DMS79 (cell line): ENCODE measurements around the gene ZNF672.
"Not testable (repeated sequence)": the region's sequence is repeated elsewhere in the genome, so short reads cannot be mapped to it uniquely, and the experiment has no call there.

Source experiments
- DNase-seq: peaks from one replicate; lab custom pipeline; 2025; lab: John Stamatoyannopoulos, UW

ZNF672 gene

GRCh38 chr1:248889914-248890243 lies 51.9 kb downstream of the ZNF672 start:
- DNase-seq, result not testable (repeated sequence)

GRCh38 chr1:248890549-248891498 lies 52.8 kb downstream of the ZNF672 start:
- DNase-seq, result no peak

GRCh38 chr1:248891758-248892157 lies 53.7 kb downstream of the ZNF672 start:
- no peak for DNase-seq

- no peak for DNase-seq
Observed at GRCh38 chr1:248892590-248892989, 54.6 kb downstream of the ZNF672 start.

- DNase-seq, result no peak
Observed at GRCh38 chr1:248894837-248895236, 56.8 kb downstream of the ZNF672 start.

GRCh38 chr1:248897412-248898337 lies 59.7 kb downstream of the ZNF672 start:
- DNase-seq, result no peak
